ENCODE data around the gene HSPA12B. TPM values are rescaled to one million over a fixed set of nuclear protein-coding genes. Genes with fewer than 3 reads are reported as not detected.

The HSPA12B gene
- total and polyA plus RNA-seq, 2 of the 8 experiments (the other 6 are each of a cell fraction or from before 2014, with no cell fraction given) = 2.2 to 4.3 TPM

GRCh38 chr20:3797226-3797545 lies 64.7 kb downstream of the HSPA12B start (continued):
- no peak for TF ChIP-seq CHD7 (IDR thresholded peaks at IDR 0.05; ENCODE audit: insufficient replicate concordance, low read length)
- TF ChIP-seq TAF1 (IDR thresholded peaks at IDR 0.05; ENCODE audit: low read depth, low read length) = no peak
- no peak for TF ChIP-seq CHD2 (IDR thresholded peaks at IDR 0.05; ENCODE audit: low read length)
- TF ChIP-seq NRF1 (IDR thresholded peaks at IDR 0.05; ENCODE audit: low read depth, low read length) = no peak
- TF ChIP-seq POLR2AphosphoS5 (IDR thresholded peaks at IDR 0.05; ENCODE audit: low read depth, low read length) = no peak
- no peak for TF ChIP-seq YY1 (IDR thresholded peaks at IDR 0.05; ENCODE audit: low read depth, low read length)
- TF ChIP-seq GABPA (IDR thresholded peaks at IDR 0.05; ENCODE audit: borderline replicate concordance, insufficient read depth, low read length) = no peak
- TF ChIP-seq BACH1 (IDR thresholded peaks at IDR 0.05; ENCODE audit: low read length) = no peak
- TF ChIP-seq POLR2A (IDR thresholded peaks at IDR 0.05; ENCODE audit: control extremely low read depth in 1 of 2, low read depth in 2 of 2, low read length in 2 of 2) = no peak
- TF ChIP-seq SIRT6 (IDR thresholded peaks at IDR 0.05; ENCODE audit: low read length) = no peak
- no peak for TF ChIP-seq E2F6 (IDR thresholded peaks at IDR 0.05)

Measured in H1 (cell line).